ENCODE data around the gene FLT3LG. TPM values are rescaled to one million over a fixed set of nuclear protein-coding genes. Genes with fewer than 3 reads are reported as not detected.

Gene FLT3LG
- total and polyA plus RNA-seq, 4 donors = 6.3 to 36.0 (median 16.8) TPM

DNA sequence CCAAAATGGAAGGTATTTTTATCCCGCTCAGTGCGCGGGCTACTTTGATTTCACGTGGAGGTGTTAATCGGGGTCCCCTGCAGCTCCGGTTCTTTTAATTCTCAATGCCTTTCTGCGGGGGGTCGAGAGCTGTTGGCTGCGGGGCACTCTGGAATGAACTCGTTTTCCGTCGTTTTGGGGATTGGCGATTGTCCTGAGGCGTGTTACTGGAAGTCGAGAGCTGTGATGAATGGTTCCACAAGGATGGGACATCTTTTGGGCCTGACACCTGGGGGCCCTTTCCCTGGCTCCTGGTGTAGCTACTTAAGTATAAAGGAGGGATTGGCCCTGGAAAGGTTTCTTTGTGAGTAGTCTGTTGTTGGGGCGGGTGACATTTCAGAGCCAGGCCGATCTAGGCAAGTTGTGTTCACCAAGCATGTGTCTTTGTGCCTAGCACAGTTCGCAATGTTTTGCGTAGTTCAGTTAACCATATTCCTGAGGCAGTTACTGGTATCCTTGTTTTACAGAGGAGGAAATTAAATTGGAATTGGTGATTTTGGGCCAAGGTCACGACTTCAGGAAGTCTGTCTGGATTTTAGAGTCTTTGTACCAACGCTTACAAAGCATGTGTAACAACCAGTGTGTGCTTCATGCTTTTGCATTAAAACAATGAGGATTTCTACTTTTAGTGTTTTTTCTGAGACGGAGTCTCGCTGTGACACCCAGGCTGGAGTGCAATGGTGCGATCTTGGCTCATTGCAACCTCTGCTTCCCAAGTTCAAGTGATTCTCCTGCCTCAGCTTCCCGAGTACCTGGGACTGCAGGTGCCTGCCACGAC lies 14.2 kb downstream of the FLT3LG start:
- ATAC-seq (ENCODE audit: low FRiP score) = no peak
- DNase-seq = no peak
- H3K4me1 ChIP-seq (ENCODE audit: control insufficient read depth in 1 of 2, insufficient read depth in 2 of 2, low read length in 2 of 2) = no peaks in the 10 kb centered on the region
- no peaks in the 10 kb centered on the region for H3K27me3 ChIP-seq (ENCODE audit: control insufficient read depth in 1 of 2, insufficient read depth in 2 of 2, low read length in 1 of 2)
- H3K27ac ChIP-seq (ENCODE audit: low read depth in 1 of 2, low read length in 2 of 2) = peak overlapping the region in 1 of 2 donors; percentile 62
- 1% methylated on average over 26 of the region's 26 CpGs for WGBS, 2 donors
- no peaks in the 10 kb centered on the region for H3K9me3 ChIP-seq (ENCODE audit: control insufficient read depth, low read length)
- H3K4me3 ChIP-seq (ENCODE audit: low read length in 2 of 2) = peak overlapping the region; percentile 61 to 70
- intact Hi-C loops (cut with DNase I) = no loop called here
- peaks cover 0 to 11% of the 10 kb centered on the region in 2 donors for H3K36me3 ChIP-seq (ENCODE audit: control insufficient read depth in 1 of 2, insufficient read depth in 2 of 2, low read length in 1 of 2)

DNA sequence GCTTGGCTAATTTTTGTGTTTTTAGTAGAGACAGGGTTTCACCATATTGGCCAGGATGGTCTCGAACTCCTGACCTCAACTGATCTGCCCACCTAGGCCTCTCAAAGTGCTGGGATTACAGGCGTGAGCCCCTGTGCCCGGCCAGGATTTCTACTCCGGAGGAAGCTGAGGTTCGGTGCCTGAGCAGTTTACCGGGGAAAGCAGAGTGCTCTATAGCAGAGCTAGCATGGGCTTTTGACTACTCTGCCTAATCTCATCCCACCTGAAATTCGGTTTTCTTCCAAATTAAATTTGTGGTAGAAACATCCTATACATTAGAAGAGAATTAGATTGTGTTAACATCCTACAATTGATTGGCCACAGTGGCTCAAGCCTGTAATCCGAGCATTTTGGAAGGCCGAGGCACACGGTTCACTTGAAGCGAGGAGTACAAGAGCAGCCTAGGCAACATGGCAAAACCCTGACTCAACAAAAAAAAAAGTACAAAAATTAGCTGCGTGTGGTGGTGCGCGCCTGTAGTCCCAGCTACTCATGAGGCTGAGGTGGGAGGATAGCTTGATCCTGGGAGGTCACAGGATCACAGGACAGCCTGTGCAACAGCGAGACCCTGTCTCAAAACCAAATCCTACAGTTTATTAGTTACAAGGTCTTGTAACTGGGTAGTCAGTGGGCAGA lies 15.0 kb downstream of the FLT3LG start:
- Histone ChIP-seq H3K27ac (ENCODE audit: low read depth in 1 of 2, low read length in 2 of 2) (peak overlapping the region in 1 of 2 donors; percentile 6), H3K36me3 (ENCODE audit: control insufficient read depth in 1 of 2, insufficient read depth in 2 of 2, low read length in 1 of 2) (peaks cover 0 to 11% of the 10 kb centered on the region in 2 donors)

DNA sequence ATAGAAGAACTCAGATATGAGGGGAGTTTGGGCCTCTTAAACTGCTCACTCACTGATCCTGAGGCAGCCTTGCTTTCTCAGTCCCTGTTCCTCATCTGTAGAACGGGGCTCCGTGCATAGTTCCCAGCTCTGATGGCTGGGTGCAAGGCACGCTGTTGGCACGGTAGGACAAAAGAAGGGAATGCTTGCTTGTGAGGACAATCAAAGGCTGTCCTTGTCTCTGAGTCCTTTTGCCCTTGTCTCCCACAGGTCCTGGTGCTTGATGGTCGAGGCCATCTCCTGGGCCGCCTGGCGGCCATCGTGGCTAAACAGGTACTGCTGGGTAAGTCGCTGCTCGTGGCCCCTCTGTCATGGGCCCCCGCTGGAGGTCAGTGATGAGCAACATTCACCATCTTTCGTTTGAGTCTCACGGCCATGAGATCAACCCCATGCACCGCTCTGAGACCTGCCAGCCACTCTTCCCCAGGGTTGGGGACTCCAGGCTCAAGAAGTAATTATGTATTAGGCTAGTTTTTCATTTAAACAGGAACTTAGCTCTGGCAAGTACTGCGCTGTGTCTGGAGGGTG lies 15.7 kb downstream of the FLT3LG start:
- DNase-seq = no peak

More for the DNA sequence above, 15.0 kb downstream of the FLT3LG start:
- no peaks in the 10 kb centered on the region for H3K27me3 ChIP-seq (ENCODE audit: control insufficient read depth in 1 of 2, insufficient read depth in 2 of 2, low read length in 1 of 2)
- intact Hi-C loops (cut with DNase I) = no loop called here
- no peaks in the 10 kb centered on the region for H3K4me1 ChIP-seq (ENCODE audit: control insufficient read depth in 1 of 2, insufficient read depth in 2 of 2, low read length in 2 of 2)
- H3K9me3 ChIP-seq (ENCODE audit: control insufficient read depth, low read length) = no peaks in the 10 kb centered on the region
- H3K4me3 ChIP-seq (ENCODE audit: low read length in 2 of 2) = peak overlapping the region in 1 of 2 donors; percentile 70
- DNase-seq (no peak), ATAC-seq (ENCODE audit: low FRiP score) (no peak)
- WGBS, 2 donors = 26 to 29% methylated on average over 15 of the region's 15 CpGs

DNA sequence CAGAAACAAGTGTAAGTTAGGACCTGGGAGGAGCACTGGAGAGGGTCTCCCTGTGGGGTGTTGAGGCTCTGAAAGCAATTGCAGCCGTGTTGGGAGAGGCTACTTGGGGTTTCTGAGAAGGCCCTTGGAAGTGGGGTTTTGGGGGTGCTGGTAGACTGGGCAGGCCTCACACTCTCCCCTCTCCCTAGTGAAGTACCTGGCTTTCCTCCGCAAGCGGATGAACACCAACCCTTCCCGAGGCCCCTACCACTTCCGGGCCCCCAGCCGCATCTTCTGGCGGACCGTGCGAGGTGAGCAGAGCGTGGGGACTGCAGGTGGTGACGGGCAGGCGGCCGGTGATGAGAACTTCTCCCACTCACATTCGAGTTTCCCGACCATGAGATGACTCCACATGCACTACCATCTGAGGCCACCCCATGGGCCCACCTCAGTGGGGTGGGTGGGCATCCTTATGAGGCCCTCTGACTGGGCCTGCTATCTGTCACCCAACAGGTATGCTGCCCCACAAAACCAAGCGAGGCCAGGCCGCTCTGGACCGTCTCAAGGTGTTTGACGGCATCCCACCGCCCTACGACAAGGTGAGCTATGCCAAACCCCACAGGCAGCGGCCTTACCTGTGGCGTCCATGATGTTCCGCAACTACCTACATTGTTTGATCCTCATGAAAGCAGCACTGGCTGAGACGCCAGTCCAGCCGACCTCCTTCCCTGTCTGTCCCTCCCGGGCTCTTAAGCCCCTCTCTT lies 16.4 kb downstream of the FLT3LG start:
- ATAC-seq (ENCODE audit: low FRiP score) (no peak), DNase-seq (no peak)
- Histone ChIP-seq H3K4me3 (ENCODE audit: low read length in 2 of 2) (no peak overlapping the region), H3K36me3 (ENCODE audit: control insufficient read depth in 1 of 2, insufficient read depth in 2 of 2, low read length in 1 of 2) (peaks cover 0 to 11% of the 10 kb centered on the region in 2 donors), H3K9me3 (ENCODE audit: control insufficient read depth, low read length) (no peaks in the 10 kb centered on the region), H3K27me3 (ENCODE audit: control insufficient read depth in 1 of 2, insufficient read depth in 2 of 2, low read length in 1 of 2) (no peaks in the 10 kb centered on the region), H3K4me1 (ENCODE audit: control insufficient read depth in 1 of 2, insufficient read depth in 2 of 2, low read length in 2 of 2) (no peaks in the 10 kb centered on the region), H3K27ac (ENCODE audit: low read depth in 1 of 2, low read length in 2 of 2) (no peak overlapping the region)
- WGBS, 2 donors = 87 to 89% methylated on average over 22 to 27 of the region's 27 CpGs
- intact Hi-C loops (cut with DNase I) = loop anchor here in 1 of 2 donors (10.0 kb wide), 1 partner anchor 184 kb away; the partner anchor contains the start of gene PRMT1

More for the DNA sequence above, 15.7 kb downstream of the FLT3LG start:
- no peaks in the 10 kb centered on the region for H3K9me3 ChIP-seq (ENCODE audit: control insufficient read depth, low read length)
- intact Hi-C loops (cut with DNase I) = loop anchor here in 1 of 2 donors (10.0 kb wide), 1 partner anchor 185 kb away; the partner anchor contains the start of gene PRMT1
- no peak overlapping the region for H3K27ac ChIP-seq (ENCODE audit: low read depth in 1 of 2, low read length in 2 of 2)
- ATAC-seq (ENCODE audit: low FRiP score) = no peak
- whole genome bisulfite sequencing, 2 donors = 74 to 77% methylated on average over 15 of the region's 15 CpGs
- no peaks in the 10 kb centered on the region for H3K4me1 ChIP-seq (ENCODE audit: control insufficient read depth in 1 of 2, insufficient read depth in 2 of 2, low read length in 2 of 2)
- H3K36me3 ChIP-seq (ENCODE audit: control insufficient read depth in 1 of 2, insufficient read depth in 2 of 2, low read length in 1 of 2) = peaks cover 0 to 11% of the 10 kb centered on the region in 2 donors
- no peak overlapping the region for H3K4me3 ChIP-seq (ENCODE audit: low read length in 2 of 2)
- H3K27me3 ChIP-seq (ENCODE audit: control insufficient read depth in 1 of 2, insufficient read depth in 2 of 2, low read length in 1 of 2) = no peaks in the 10 kb centered on the region

DNA sequence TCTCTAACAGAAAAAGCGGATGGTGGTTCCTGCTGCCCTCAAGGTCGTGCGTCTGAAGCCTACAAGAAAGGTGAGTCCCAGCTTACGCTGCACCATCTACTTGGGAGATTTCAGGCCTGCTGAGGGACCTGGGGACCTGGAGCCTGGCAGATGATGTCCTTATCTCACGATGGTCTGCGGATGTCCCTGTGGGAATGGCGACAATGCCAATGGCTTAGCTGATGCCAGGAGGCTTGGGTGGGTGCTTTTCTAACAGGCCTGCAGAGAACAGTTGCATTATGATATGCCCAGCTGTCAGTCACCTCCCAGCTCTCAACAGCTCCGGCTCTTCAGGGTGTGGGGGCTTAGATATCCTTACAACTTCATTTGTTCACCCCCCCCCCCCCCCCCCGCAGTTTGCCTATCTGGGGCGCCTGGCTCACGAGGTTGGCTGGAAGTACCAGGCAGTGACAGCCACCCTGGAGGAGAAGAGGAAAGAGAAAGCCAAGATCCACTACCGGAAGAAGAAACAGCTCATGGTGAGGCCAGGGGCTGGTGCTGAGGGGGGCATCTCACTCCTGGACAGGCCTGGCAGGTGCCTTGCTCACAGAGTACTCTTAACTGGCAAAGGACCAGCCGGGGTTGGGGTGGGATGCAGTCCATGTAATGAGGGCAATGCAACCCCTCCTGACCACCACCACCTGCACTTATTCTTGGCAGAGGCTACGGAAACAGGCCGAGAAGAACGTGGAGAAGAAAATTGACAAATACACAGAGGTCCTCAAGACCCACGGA lies 17.2 kb downstream of the FLT3LG start:
- Histone ChIP-seq H3K4me1 (ENCODE audit: control insufficient read depth in 1 of 2, insufficient read depth in 2 of 2, low read length in 2 of 2) (no peaks in the 10 kb centered on the region), H3K4me3 (ENCODE audit: low read length in 2 of 2) (no peak overlapping the region), H3K27ac (ENCODE audit: low read depth in 1 of 2, low read length in 2 of 2) (no peak overlapping the region), H3K27me3 (ENCODE audit: control insufficient read depth in 1 of 2, insufficient read depth in 2 of 2, low read length in 1 of 2) (no peaks in the 10 kb centered on the region), H3K36me3 (ENCODE audit: control insufficient read depth in 1 of 2, insufficient read depth in 2 of 2, low read length in 1 of 2) (peaks cover 0 to 11% of the 10 kb centered on the region in 2 donors), H3K9me3 (ENCODE audit: control insufficient read depth, low read length) (no peaks in the 10 kb centered on the region)
- ATAC-seq (ENCODE audit: low FRiP score) = no peak
- DNase-seq = no peak
- 66 to 71% methylated on average over 14 to 17 of the region's 17 CpGs for WGBS, 2 donors
- intact Hi-C loops (cut with DNase I) = loop anchor here in 1 of 2 donors (10.0 kb wide), 1 partner anchor 184 kb away; the partner anchor contains the start of gene PRMT1

DNA sequence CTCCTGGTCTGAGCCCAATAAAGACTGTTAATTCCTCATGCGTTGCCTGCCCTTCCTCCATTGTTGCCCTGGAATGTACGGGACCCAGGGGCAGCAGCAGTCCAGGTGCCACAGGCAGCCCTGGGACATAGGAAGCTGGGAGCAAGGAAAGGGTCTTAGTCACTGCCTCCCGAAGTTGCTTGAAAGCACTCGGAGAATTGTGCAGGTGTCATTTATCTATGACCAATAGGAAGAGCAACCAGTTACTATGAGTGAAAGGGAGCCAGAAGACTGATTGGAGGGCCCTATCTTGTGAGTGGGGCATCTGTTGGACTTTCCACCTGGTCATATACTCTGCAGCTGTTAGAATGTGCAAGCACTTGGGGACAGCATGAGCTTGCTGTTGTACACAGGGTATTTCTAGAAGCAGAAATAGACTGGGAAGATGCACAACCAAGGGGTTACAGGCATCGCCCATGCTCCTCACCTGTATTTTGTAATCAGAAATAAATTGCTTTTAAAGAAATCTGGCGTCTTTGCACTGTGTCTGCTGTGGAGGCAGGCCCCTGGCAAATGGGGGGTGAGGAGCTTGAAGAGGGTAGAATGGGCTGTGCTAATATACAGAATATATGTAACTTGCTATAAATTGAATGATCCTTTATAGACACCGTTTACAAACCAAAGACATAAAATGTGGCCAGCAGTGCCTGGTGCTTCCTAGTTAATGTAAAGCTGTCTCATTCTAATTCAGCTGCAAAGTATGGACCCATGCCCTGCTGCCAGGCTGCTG lies 18.0 kb downstream of the FLT3LG start:
- WGBS, 2 donors = 62 to 63% methylated on average over 7 of the region's 7 CpGs
- H3K27ac ChIP-seq (ENCODE audit: low read depth in 1 of 2, low read length in 2 of 2) = no peak overlapping the region
- no peak for DNase-seq
- ATAC-seq (ENCODE audit: low FRiP score) = no peak
- no peaks in the 10 kb centered on the region for H3K4me1 ChIP-seq (ENCODE audit: control insufficient read depth in 1 of 2, insufficient read depth in 2 of 2, low read length in 2 of 2)
- intact Hi-C loops (cut with DNase I) = loop anchor here in 1 of 2 donors (10.0 kb wide), 1 partner anchor 183 kb away; the partner anchor contains the start of gene PRMT1
- H3K27me3 ChIP-seq (ENCODE audit: control insufficient read depth in 1 of 2, insufficient read depth in 2 of 2, low read length in 1 of 2) = no peaks in the 10 kb centered on the region
- no peaks in the 10 kb centered on the region for H3K9me3 ChIP-seq (ENCODE audit: control insufficient read depth, low read length)
- peaks cover 0 to 11% of the 10 kb centered on the region in 2 donors for H3K36me3 ChIP-seq (ENCODE audit: control insufficient read depth in 1 of 2, insufficient read depth in 2 of 2, low read length in 1 of 2)
- no peak overlapping the region for H3K4me3 ChIP-seq (ENCODE audit: low read length in 2 of 2)

DNA sequence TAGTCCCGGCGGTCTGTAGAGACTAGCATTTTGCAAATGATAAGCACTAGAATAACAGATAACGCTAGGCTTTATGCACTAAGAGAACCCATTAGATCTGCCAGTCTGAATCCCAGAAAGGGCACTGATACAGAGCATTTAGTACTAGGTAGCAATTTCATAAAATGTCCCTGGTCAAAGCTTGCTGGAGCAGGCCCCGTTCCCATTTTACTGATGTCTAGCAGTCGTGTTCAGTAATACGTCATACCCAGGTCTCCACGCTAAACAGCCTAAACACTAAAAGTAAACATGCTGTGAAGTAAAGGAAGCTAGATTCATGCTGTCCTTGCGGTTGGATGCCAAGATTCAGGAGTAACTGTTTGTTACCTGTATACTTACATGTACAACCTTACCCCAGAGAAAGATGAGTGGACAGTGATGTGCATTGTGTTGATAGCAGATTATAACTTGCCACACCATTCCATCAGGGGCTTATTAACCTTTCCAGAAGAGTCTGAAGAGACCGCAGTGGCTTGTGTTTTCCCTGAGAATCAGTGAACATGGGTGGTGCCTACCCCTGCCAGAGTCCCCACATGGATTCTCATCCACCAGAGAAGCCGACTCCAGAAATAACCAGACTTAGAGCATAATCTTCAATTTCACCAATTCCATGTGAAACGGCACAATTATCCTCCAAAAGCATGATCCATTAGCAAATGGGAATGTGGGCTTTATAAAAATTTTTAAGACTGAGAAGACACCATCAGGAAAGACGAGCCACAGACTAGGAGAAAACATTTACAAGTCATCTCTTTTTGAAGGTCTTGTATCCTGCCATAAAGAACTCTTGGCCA lies 18.8 kb downstream of the FLT3LG start:
- no peak for ATAC-seq (ENCODE audit: low FRiP score)
- Histone ChIP-seq H3K36me3 (ENCODE audit: control insufficient read depth in 1 of 2, insufficient read depth in 2 of 2, low read length in 1 of 2) (peaks cover 0 to 12% of the 10 kb centered on the region in 2 donors), H3K27ac (ENCODE audit: low read depth in 1 of 2, low read length in 2 of 2) (no peak overlapping the region), H3K9me3 (ENCODE audit: control insufficient read depth, low read length) (no peaks in the 10 kb centered on the region), H3K27me3 (ENCODE audit: control insufficient read depth in 1 of 2, insufficient read depth in 2 of 2, low read length in 1 of 2) (no peaks in the 10 kb centered on the region), H3K4me1 (ENCODE audit: control insufficient read depth in 1 of 2, insufficient read depth in 2 of 2, low read length in 2 of 2) (no peaks in the 10 kb centered on the region), H3K4me3 (ENCODE audit: low read length in 2 of 2) (no peak overlapping the region)
- intact Hi-C loops (cut with DNase I) = loop anchor here in 1 of 2 donors (10.0 kb wide), 1 partner anchor 182 kb away; the partner anchor contains the start of gene PRMT1
- no peak for DNase-seq
- WGBS, 2 donors = 49 to 51% methylated on average over 12 of the region's 12 CpGs
